Measurements from ENCODE around the gene OR1D5.
"Not testable (repeated sequence)": the region's sequence is repeated elsewhere in the genome, so short reads cannot be mapped to it uniquely, and the experiment has no call there.

OR1D5 gene, protein sequence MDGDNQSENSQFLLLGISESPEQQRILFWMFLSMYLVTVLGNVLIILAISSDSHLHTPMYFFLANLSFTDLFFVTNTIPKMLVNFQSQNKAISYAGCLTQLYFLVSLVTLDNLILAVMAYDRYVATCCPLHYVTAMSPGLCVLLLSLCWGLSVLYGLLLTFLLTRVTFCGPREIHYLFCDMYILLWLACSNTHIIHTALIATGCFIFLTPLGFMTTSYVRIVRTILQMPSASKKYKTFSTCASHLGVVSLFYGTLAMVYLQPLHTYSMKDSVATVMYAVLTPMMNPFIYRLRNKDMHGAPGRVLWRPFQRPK

DNA sequence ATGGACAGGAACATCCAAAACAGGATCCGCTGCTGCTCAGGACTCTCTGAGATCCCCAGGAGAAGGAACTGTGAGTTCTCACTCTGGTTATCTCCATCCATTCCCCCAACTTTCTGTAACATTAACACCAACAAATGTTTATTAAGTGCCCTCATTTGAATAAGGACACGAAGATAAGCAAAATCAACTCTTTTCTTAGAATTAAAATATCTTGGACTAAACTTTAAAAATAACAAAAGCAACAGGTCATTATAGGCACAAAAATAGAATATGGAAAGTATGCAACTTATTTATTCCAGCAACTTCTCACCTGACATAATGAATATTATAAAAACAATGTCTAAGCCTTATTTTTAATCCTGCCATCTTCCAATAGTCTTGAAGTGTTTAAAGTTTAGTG lies at the start of gene OR1D5:
Gene OR1D5 (minus strand): TSS at position 101 of the 400 bp plus-strand sequence. CDS start 0 bp downstream, at position 101.
- DNase-seq, result not testable (repeated sequence)

DNA sequence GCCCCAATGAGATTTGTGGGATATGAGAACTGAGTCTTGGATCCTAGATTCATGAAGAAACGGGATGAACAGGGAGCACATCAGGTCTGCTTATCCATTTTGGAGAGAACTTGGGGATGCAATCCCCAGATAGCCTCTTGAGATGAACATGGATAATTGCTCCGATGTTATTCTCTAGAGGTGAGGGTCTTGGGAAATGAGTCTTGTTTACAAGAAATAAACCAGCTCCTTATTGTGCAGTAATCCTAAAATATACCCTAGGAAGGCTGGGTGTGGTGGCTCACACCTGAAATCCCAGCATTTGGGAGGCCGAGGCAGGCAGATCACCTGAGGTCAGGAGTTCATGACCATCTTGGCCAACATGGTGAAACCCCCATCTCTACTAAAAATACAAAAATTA lies 40.9 kb upstream of the OR1D5 start, which contains the start of gene OR1D2:
Gene OR1D2 (minus strand): TSS at position 101 of the 400 bp plus-strand sequence. CDS start 11,426 bp downstream, outside the sequence.
- DNase-seq, result no peak

DNA sequence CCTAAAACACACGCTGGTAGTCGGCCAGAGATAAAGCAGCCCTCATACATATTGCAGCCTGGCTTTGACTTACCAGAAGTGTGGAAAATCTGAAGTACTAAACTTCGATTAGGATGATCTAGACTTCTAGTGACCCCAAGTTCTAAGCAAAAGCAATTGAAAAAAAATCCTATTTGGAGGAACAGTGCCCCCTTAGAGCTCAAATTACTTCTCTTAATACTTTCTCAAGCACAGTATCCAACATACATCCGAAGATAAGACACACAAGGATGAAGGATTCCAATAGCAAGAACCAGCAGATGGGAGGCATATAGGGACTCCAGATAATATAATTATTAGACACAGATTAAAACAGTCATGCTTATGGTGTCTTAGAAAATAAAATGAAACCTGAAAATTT lies 10.4 kb upstream of the OR1D5 start:
- DNase-seq, result not testable (repeated sequence)

DNA sequence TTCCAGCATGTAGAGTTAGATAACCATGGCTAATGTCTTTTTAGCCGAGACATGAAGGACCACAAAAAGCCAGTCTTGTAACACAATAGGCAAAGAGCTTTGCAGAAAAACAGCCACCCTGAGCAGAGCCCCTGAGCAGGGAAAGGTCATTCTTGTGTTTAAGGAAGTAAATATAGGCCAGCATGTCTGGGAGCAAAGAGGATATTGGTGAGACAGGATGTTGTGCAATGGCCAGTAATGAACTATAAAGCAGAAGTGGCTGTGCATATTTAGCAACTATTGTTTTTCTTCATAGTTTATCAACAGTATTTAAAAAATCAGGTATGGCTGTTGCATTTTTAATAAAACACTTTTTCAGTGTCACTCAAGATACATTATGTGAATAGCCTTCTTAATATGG lies 1.8 kb upstream of the OR1D5 start:
- not testable (repeated sequence) for DNase-seq

DNA sequence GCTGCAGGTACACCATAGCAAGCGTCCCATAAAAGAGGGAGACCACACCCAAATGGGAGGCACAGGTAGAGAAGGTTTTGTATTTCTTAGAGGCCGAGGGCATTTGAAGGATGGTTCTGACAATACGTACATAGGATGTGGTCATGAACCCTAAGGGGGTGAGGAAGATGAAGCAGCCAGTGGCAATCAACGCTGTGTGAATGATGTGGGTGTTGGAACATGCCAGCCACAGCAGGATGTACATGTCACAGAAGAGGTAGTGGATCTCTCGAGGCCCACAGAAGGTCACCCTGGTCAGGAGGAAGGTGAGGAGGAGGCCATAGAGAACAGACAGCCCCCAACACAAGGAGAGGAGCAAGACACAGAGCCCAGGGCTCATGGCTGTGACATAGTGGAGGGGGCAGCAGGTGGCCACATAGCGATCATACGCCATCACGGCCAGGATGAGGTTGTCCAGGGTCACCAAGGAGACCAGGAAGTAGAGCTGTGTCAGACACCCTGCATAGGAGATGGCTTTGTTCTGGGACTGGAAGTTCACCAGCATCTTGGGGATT lies 506 bp downstream of the OR1D5 start:
- DNase-seq, result not testable (repeated sequence)

DNA sequence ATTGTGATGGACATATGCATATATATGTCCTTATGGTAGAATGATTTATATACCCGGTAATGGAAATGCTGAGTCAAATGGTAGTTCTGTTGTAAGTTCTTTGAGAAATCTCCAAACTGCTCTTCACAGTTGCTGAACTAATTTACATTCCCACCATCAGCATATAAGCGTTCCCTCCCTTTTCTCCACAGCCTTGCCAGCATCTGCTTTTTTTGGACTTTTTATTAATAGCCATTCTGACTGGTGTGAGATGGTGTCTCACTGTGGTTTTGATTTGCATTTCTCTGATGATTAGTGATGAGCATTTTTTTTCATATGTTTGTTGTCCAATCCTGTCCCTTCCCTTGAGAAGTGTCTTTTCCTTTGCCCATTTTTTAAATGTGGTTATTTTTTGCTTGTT lies 8.5 kb downstream of the OR1D5 start:
- DNase-seq, result not testable (repeated sequence)

DNA sequence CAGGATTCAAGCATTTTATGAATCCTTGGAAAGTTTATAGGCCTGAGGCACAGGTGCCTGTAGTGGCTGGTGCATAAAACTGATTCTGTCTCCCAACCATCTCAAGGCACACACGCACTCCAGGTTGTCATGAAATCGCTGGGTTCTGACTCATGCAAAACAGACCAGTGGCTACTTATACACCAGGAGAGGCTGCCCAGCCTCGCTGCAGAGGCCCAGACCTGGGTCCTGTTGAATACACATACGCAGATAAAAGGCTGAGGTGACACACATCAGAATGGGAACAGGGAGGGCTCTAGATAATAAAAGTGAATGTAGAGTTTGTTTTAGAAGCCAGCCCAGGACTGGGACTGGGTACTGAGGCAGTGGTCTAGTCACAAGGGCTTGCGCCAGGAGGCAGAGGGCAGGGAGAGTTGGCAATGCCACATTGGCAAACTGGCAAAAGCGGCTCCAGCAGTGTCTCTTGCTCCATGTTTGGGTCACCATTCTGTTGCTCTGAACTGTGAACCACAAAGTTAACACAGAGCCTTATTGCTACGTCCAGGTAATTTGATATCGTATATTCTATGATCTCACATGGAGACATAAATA lies 13.6 kb downstream of the OR1D5 start:
- no peak for DNase-seq

DNA sequence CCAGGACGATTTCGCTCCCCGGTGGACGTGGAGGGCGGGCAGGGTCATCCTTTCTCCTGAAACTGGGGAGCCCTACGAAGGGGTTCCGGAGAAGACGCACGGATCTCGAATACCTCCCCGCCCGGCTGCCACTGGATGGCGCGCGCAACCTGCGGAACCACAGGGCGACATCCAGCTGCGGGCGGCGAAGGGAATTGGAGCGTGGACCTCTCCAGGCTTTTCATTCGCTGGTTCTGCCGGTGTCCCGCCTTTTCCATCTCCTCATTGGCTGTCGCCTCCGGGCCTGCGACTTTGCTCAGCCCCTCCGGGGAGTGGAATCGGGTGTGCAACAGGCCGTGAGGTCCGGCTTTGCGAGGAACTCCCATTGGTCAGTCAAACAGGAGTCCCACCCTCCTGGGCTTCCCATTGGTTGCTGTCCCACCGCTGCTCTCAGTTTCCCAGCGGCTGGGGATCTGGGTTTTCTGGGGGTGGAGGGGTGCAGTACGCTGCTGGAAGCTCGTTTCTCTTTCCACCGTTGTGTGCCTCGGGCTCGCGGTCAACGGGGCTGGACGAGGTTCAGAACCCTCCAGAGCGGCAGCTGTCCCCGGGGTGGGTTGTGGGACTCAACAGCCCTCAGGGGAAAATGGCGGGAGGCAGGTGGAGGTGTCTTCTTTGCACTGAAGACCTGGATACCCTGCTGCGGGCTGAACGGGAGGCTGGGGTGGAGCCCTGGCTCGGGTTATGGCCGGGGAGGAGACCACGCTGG lies 14.5 kb downstream of the OR1D5 start:
- peak; percentile 97 for DNase-seq

DNA sequence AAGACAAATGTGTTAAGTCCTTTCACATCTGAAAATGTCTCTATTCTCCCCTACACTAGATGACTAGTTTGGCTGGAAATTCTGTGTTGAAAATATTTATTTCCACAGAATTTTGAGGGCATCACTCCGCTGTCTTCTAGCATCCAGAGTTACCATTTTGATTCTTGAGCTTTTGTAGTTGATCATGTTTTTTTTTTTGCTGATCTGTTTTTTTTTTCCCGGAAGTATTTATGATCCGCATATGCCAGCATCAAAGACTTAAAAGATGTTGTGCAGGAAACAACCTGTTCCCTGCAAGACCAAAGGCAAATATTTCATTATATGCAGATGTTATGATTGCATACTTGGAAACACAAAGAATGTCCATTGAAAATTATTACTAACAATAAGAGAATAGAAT lies 16.7 kb downstream of the OR1D5 start:
- DNase-seq, result no peak

DNA sequence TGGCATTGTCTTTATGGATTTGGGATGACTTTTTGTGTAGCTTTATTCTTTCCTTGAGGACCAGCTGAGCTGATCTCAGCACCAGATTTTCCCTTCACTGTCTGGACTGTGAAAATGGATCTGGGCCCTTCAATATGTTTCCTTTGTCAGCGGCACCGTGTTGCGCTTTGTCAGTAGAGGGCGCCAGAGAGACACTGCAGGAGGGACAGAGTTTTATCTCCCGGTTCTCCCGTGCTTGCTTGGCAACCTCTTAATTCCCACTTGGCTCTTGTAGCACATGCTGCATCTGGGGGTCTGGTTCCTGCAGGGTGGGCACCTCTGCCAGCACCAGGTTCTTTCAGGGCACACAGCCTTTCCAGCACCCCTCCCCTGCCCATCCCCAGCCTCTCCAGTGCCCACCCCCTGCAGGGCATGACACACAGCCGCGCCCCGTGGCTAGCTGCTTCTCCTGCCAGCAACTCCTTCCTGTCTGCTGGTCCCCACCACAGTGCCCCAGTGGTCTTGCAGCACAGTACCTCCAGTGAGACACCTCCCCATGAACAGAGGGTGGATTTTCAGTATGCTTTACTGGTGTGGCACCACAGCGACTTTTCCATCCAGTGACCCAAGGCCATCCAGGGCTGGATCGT lies 19.6 kb downstream of the OR1D5 start:
- no peak for DNase-seq

DNA sequence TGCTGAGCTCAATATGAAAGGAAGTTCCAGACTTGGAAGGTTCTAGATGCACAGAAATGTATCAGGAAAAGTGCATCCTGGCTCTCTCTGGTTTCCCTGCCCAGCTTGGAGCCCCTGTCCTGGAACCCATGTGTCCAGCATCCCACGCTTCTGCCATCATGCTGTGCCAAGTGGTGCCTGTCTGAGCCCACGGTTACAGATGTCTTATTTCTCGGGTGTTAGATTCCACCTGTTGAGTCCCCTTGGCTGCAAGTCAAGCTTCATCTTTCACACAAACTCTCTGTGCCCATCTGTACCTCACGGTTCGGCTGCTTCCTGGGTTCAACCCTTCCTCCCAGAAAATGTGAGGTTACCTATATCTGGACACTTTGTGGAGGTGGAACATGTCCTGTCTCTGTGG lies 22.5 kb downstream of the OR1D5 start:
- DNase-seq, result no peak

DNA sequence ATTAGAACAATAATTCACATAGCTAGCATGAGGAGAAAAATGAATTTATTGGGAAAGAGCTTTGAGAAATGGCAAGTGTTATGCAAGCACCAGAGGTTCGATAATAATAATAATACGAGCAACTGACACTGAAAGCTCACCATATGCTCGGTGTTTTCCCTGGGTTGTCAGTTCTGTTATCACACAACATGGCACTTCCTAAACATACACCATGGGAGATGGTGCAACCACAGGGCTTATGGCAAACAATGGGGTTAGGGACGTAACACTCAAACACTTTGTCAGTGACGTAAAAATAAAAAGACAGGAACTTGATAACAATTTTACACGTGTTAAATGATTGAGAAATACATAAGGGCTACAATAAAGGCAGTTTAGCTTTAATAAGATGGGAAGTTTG lies 23.7 kb downstream of the OR1D5 start:
- DNase-seq, result no peak

DNA sequence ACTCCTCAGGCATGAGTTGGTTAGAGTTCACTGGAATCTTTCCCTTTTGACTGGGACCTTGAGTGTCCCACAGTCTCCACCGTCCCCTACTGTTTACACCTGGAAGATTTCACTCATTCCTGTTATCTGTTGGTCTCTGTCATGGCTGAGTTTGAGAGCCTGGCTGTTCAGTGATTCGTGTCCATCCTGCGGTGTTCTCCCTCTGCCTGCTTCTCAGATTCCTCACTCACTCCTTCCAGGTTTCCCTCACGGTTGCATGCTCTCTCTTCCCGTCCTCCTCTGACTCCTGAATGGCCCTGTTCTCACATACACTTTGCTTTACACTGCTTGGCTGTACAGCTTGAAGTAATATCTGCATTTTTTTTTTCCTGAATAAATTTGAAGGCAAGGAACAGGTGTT lies 24.5 kb downstream of the OR1D5 start:
- no peak for DNase-seq

DNA sequence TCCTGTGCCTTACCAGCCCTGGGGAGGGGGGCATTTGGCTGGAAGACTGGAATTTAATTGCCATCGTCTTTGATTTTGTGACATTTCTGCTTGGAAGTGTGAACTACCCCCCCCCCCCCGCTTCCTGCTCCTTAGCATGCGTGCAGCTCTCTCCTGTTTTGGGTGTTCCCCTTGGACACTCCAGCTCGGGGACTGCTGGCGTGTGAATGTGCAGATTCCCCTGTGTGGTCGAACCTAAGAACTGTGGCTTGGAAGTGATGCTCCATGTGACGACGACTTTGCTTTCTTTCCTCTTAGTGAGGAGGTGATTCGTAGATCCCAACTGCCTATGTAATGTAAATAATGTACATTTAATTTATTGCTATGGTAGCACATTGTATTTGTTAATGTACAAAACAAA lies 26.1 kb downstream of the OR1D5 start:
- DNase-seq, result no peak

DNA sequence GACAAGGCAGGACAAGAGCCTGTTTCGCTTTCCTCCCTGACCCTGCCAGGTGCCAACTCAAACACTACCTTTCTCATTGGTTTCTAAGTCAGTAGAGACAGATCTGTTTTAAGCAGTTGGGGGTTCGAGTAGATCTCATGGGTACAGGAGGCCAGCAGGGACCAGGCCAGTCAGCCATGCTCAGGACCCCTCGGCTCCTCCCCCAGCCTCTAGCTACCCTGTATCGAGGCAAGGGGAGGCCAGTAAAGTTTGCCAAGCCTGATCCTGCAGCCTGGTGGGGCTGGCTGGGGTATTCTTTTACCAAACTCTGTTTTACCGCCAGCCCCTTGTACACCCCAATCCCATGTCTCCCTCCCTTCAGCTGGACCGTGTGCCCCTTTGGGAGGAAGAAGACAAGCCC lies 26.6 kb downstream of the OR1D5 start:
- DNase-seq, result no peak

DNA sequence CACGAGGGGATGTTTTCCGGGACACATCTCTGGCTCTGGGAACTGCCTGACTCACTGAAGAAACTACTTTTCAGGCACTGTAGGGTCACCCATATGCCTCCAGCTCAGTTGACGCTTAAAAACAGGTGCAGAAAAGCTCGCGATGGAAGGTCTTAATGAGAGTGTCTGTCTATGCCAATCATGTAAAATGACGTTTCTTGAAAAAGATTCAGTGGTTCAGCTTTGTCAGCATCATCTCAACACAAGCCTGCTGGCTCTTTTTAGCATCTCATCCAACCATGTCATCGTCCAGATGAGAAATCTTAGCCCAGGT lies 27.5 kb downstream of the OR1D5 start:
- DNase-seq, result no peak

DNA sequence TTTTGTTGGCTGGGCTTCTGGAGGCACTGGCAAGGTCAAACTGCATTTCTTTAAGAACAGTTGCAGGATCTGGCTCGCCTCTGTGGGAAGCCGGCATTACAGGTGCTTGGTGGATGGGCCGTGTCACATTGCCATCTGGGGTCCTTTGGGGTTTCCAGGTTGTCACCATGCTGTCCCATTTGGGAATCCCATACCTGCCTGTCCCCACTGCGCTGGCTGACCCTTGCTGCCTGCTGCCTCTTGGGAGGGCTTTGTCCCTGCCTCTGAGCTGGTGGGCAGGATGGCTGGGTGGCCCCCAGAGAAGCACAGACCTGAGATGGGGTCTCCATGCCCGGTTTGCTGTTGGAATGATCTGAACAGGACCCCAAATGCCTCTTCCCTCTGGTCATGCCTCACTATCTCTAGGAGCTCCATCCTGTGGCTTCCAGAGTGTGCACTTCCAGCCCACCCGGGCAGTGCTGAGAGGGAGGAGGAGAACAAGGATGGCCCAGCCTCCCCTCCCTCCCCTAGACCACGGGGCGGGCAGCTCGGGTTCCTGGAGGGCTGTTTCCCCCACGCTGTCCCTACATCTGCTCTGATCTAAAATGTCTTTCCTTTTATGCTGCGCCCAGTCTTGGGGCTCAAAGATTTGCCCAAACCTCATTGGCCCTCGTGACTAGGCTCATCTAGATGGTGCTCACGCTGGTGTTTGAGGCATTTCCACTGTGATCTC lies 28.0 kb downstream of the OR1D5 start:
- DNase-seq, result no peak

DNA sequence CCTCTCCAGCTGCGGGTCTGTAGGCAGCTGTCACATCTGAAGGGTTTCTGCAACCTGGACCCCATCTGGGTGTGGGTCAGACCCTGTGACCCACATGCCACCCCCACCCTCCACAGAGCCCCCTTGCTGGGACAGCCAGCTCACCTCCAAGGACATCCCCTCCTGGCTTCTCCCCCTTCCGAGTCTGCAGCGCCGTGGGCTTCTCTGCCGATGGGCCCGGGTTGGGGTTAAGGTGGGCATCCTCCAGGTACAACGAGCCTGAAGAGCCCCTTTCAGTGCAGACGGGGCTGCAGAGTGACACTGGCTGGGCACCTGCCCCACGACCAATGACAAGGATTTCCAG lies 28.9 kb downstream of the OR1D5 start:
- no peak for DNase-seq

DNA sequence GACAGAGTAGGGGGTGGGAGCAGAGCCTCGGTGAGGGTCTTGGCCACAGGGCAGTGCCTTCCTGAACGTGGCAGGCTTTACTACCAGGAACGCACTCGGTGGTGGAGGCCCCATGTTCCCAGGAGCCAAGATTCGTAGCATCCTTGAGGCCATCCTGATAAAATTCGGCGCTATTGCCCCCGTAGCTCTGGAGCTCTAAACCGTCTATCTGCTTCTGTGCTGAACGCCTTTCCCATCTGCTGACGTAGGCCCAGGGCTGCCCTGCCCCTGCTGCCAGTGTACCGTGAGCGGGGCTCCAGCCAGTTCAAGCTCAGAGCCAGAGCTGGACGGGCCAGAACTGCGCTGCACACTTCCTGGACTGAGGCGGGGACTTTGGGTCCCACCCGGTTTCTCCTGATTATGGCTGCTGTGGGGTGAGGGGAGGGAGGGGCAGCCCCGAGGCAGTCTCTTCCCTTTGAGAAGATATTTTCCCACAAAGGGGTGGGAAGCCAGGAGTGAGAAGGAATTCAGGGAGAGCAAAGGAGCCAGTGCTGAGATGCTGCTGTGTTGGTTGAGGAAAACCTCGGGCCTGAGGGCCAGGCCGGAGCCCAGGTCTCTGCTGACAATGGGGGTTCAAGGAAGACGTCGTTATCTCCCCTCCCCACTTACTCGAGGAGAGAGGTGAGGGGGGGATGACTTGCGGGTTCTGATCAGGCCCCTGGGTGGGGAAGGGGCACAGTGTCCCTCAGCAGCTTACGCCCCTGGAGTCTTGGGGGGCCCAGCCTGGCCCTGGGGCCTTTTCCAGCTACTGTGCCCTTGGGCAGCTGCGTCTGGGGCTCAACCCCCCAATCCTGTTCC lies 29.4 kb downstream of the OR1D5 start:
- no peak for DNase-seq

DNA sequence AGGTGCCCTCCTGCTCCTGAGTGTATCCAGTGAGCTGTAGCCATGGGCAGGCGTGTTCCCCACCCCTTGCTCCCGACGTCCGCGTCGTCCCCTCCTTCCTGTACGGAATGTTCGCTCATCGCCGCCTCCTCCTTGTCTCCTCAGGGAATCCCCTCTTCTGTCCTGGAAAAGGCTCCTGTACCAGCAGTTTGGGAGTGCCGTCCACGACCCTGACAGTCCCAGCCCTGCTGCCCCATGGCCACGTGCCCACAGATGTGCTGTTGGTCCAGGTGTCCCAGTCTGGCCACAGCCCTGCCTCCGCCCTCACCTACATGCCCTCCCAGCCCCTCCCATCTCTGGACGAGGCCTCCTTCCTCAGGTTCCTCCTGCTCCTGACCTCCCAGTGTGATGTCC lies 30.2 kb downstream of the OR1D5 start:
- DNase-seq, result no peak

DNA sequence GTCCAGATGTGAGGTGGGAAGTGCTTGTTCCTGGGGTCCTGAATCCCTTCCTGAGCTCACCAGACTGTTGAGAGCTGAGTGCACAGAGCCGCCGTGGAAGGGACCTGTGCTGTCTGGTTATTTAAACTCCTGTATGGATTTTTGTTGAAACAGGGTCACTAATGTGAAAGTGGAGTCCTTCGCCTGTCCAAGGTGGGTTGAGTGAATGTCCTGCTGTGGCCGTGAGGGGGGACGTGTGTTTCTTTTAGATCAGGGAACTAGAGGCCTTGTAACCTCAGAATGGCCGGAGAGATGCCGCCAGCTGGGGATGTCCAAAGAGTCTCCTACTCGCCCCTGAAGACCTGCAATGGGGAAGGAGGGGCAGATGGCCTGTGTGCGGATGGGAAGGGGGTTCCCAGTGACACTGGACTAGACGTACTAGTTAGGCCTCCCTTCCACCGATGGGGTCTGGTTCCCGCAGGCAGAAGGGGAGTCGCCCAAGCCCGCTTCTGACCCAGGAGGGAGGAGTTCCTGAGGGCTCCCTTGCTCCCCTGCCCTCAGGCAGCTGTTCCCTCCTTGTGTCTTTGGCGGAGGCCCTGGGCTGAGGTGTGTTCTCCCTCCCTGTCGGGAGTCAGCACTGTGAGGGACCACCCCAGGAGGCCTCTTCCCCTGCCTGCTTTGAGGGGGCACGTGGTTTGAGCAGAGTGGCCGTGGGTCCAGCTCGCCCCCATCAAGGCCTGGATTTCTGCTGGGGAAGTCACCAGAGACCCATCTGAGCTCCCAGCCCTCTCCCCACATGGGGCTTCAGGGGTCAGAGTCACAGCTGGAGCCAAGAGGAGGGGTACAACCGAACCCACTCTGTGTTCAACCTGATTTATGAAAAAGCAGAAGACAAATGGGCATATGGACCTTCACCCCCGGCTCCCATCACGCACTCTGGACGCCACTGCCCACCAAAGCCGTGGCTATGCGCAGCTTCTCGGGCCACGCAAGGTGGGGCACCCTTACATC lies 30.9 kb downstream of the OR1D5 start:
- no peak for DNase-seq

Measured in stimulated activated naive CD4-positive, alpha-beta T cell treated with Interleukin-2 at 50 U/mL for 16 hours (primary cell).